AG08396 (cell line): Measurements from ENCODE around the gene CCDC91.
A peak's percentile ranks its signal among the peaks of the same experiment; 100 is the strongest.
"Not testable (repeated sequence)": the region's sequence is repeated elsewhere in the genome, so short reads cannot be mapped to it uniquely, and the experiment has no call there.

Experiments
- DNase-seq: peaks from one replicate; pipeline ENCODE4 v3.0.0; 2012; ENCODE audit warnings: low spot score, mixed read lengths

The CCDC91 gene

GRCh38 chr12:28184375-28184774 lies 5.9 kb upstream of the CCDC91 start:
- no peak for DNase-seq

- no peak for DNase-seq
Measured at GRCh38 chr12:28186500-28186899, 3.8 kb upstream of the CCDC91 start.

- no peak for DNase-seq
Measured at GRCh38 chr12:28189784-28190320, 404 bp upstream of the CCDC91 start.

- peak; percentile 59 for DNase-seq
Measured at GRCh38 chr12:28191051-28192048, 1.1 kb downstream of the CCDC91 start.

GRCh38 chr12:28192125-28192524 lies 1.9 kb downstream of the CCDC91 start:
- DNase-seq, result no peak

GRCh38 chr12:28194621-28195020 lies 4.4 kb downstream of the CCDC91 start:
- DNase-seq, result not testable (repeated sequence)

GRCh38 chr12:28201136-28201535 lies 10.9 kb downstream of the CCDC91 start:
- DNase-seq, result not testable (repeated sequence)

GRCh38 chr12:28202374-28203130 lies 12.3 kb downstream of the CCDC91 start:
- no peak for DNase-seq

GRCh38 chr12:28209782-28210181 lies 19.5 kb downstream of the CCDC91 start:
- no peak for DNase-seq

- DNase-seq, result no peak
Measured at GRCh38 chr12:28212182-28212581, 21.9 kb downstream of the CCDC91 start.

GRCh38 chr12:28215021-28215420 lies 24.8 kb downstream of the CCDC91 start:
- DNase-seq, result no peak

GRCh38 chr12:28216016-28216415 lies 25.8 kb downstream of the CCDC91 start:
- no peak for DNase-seq

- DNase-seq, result no peak
Measured at GRCh38 chr12:28217805-28218204, 27.5 kb downstream of the CCDC91 start.

GRCh38 chr12:28218875-28219274 lies 28.6 kb downstream of the CCDC91 start:
- DNase-seq, result no peak

- DNase-seq, result no peak
Measured at GRCh38 chr12:28219827-28220226, 29.6 kb downstream of the CCDC91 start.

GRCh38 chr12:28222081-28222700 lies 31.9 kb downstream of the CCDC91 start:
- DNase-seq, result no peak

- no peak for DNase-seq
Measured at GRCh38 chr12:28223025-28223554, 32.8 kb downstream of the CCDC91 start.

- no peak for DNase-seq
Measured at GRCh38 chr12:28223858-28224257, 33.6 kb downstream of the CCDC91 start.

GRCh38 chr12:28226705-28227104 lies 36.4 kb downstream of the CCDC91 start:
- no peak for DNase-seq

- no peak for DNase-seq
Measured at GRCh38 chr12:28227251-28227650, 37.0 kb downstream of the CCDC91 start.

- DNase-seq, result no peak
Measured at GRCh38 chr12:28231248-28231647, 41.0 kb downstream of the CCDC91 start.
